Immature natural killer cell (primary cell): ENCODE measurements around the gene PAIP2B. TPM values are rescaled to one million over a fixed set of nuclear protein-coding genes. Genes with fewer than 3 reads are reported as not detected.

Source experiments
- DNase-seq, 3 donors: peaks; one replicate each; pipeline ENCODE4 v3.0.0; 2022; ENCODE audit warnings: mixed read lengths in 1 of 3
- H3K27ac Mint-ChIP-seq, 6 donors: one replicate each; pipeline ENCODE4 v1.8.0; 2020; ENCODE audit warnings: mixed read lengths in 6 of 6, mild to moderate bottlenecking in 5 of 6, inconsistent platforms in 4 of 6, moderate library complexity in 3 of 6
- H3K27me3 Mint-ChIP-seq, 3 donors: one replicate each; pipeline ENCODE4 v1.8.0; 2020 to 2021; ENCODE audit warnings: low read depth in 3 of 3, mild to moderate bottlenecking in 3 of 3, mixed read lengths in 3 of 3, moderate library complexity in 3 of 3, inconsistent platforms in 1 of 3
- H3K36me3 Mint-ChIP-seq, 3 donors: one replicate each; pipeline ENCODE4 v1.8.0; 2020; ENCODE audit warnings: mixed read lengths in 3 of 3, inconsistent platforms in 2 of 3, mild to moderate bottlenecking in 2 of 3
- H3K4me1 Mint-ChIP-seq, 2 donors: one replicate each; pipeline ENCODE4 v1.8.0; 2020; ENCODE audit warnings: inconsistent platforms in 2 of 2, mild to moderate bottlenecking in 2 of 2, mixed read lengths in 2 of 2, moderate library complexity in 1 of 2
- H3K4me3 Mint-ChIP-seq, 5 donors: one replicate each; pipeline ENCODE4 v1.8.0; 2020; ENCODE audit warnings: mild to moderate bottlenecking in 5 of 5, mixed read lengths in 5 of 5, inconsistent platforms in 3 of 5, moderate library complexity in 3 of 5
- H3K9me3 Mint-ChIP-seq, 6 donors: one replicate each; pipeline ENCODE4 v1.8.0; 2020; ENCODE audit warnings: mild to moderate bottlenecking in 6 of 6, mixed read lengths in 6 of 6, inconsistent platforms in 4 of 6, moderate library complexity in 3 of 6
- polyA plus RNA-seq, 3 donors: library from polyadenylated mRNA; unstranded; fragments of 300-500 nt; fragmentation: Illumina TruSeq; gene quantifications; one replicate each; pipeline ENCODE4 v1.2.3, GENCODE V29; 2021

PAIP2B gene
- polyA plus RNA-seq, 3 donors from 2014 or later: 1.3 to 2.5 (median 1.6) TPM

DNA sequence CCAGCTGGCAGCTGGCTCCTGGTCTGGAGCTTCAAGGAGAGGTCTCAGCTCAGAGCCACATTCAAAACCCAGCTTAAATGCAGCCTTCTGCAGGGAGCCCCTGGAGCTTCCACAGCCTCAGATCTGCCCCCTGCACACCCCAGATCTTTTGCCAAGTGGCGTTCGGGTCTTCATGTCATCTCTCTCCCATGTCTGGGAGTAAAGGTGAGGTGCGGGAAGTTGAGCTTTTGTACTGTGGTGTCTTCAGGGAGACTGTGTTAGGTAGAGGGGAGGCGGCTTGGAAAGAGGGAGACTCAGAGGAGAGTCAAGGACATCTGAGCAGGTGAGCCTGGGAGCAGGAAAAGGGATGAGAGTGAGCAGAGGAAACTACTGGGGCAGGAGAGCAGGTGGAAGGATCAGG, 71.1 kb downstream of the PAIP2B start:
- Mint-ChIP-seq H3K4me3 (no peak overlapping the region), H3K27me3 (peaks cover 0 to 1% (median 0%) of the 10 kb centered on the region in 3 donors), H3K36me3 (peaks cover 0 to 3% (median 3%) of the 10 kb centered on the region in 3 donors), H3K4me1 (peaks cover 4 to 6% of the 10 kb centered on the region in 2 donors), H3K27ac (no peak overlapping the region), H3K9me3 (no peaks in the 10 kb centered on the region)
- no peak for DNase-seq

DNA sequence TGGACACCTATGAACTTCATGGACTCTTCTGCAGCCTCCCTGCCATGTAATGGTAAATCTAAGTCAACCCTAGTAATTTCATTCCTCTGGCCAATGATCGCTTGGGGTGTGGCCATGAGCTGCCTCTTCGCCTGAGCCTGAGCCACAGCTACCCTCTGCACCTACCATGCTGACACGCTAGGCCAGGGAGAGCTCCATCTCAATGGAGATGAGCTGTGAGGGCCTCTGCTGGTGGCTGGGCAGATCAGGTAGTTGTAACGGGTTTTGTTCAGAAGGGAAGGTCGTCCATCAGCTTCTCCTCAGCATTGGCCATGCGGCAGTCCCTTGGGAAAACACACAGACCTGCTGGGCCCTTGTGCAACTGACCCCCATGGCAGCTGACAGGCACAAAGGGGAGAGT, 72.1 kb downstream of the PAIP2B start:
- H3K27me3 Mint-ChIP-seq: peaks cover 0 to 1% (median 0%) of the 10 kb centered on the region in 3 donors

DNA sequence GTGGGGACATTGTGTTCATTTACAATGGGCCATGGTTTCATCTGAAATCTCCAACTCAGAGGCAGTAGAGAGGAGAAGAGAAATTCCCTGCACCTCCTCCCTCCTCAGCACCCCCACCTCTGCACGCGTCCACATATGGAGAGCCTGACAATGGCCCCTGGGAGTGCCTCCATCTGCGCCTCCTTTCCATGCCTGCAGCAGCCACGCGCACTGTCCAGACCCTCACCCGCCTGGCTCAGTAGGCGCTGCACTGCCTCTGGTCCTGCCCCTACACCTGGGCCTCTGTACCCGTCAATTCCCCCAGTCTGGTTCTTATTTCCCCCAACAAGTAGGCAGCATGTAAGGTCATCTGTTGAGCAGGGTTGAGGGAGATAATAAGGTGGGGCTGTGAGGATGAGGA, 72.6 kb downstream of the PAIP2B start:
- peaks cover 9% of the 10 kb centered on the region in 3 donors for H3K36me3 Mint-ChIP-seq
- no peak overlapping the region for H3K27ac Mint-ChIP-seq
- peaks cover 5 to 6% of the 10 kb centered on the region in 2 donors for H3K4me1 Mint-ChIP-seq
- no peak for DNase-seq
- peaks cover 0 to 1% (median 0%) of the 10 kb centered on the region in 3 donors for H3K27me3 Mint-ChIP-seq
- no peaks in the 10 kb centered on the region for H3K9me3 Mint-ChIP-seq
- H3K4me3 Mint-ChIP-seq: no peak overlapping the region

More for the DNA sequence above, 72.1 kb downstream of the PAIP2B start:
- Mint-ChIP-seq H3K4me3 (no peak overlapping the region), H3K4me1 (peaks cover 5 to 6% of the 10 kb centered on the region in 2 donors), H3K27ac (no peak overlapping the region), H3K9me3 (no peaks in the 10 kb centered on the region), H3K36me3 (peaks cover 6 to 9% (median 6%) of the 10 kb centered on the region in 3 donors)
- DNase-seq: no peak

DNA sequence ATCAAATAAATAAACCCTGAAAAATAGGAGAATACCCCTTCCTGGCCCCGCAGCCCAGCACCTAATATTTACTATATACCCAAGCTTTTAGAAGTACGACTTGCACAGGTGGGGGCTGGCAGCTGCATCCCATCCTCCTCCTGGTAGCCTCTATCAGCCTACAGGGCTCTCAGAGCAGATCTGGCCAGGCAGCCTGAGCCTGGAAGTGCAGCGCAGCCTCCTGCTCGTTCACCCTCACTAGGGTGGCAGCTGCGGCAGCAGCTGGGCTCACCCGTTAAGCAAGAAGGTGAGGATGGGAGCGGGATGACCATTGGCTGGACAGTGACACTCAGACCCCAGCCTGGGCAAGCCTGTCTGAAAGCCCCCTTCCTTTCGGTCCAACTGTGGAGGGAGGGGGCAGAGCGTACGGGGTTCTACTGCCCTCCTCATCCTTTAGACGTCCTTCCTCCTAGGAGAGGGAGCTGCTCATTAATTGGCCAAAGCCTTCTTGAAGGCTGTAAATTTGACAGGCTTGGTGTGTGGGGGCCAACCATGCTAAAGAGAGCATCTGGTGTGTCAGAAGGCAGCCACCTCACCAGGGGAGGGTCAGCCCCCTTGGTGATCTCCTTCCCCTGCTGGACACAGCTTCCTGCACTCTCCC, 73.2 kb downstream of the PAIP2B start:
- H3K36me3 Mint-ChIP-seq: peaks cover 12 to 15% (median 13%) of the 10 kb centered on the region in 3 donors
- H3K9me3 Mint-ChIP-seq: no peaks in the 10 kb centered on the region
- peaks cover 0 to 1% (median 0%) of the 10 kb centered on the region in 3 donors for H3K27me3 Mint-ChIP-seq
- H3K27ac Mint-ChIP-seq: no peak overlapping the region
- no peak overlapping the region for H3K4me3 Mint-ChIP-seq
- H3K4me1 Mint-ChIP-seq: peaks cover 5 to 6% of the 10 kb centered on the region in 2 donors
- DNase-seq: no peak

DNA sequence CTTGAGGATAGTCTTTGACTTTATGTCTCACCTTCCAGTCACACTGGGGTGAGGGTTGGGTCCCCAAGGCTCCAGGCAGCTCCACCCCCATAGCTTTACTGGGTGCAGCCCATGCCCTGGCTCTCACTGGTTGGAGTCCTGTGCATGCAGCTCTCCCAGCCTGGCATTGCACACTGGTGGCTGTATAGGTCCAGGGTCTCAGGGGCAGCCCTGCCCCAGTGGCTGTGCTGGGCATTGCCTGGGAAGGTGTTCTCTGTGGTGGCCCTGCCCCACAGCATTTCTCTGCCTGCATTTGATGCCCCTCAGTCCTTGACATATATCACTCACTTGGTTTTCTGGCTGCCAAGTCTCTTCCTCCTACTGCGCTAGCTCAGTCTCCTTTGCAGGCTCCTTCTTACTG, 75.3 kb downstream of the PAIP2B start:
- Mint-ChIP-seq H3K27ac (no peak overlapping the region), H3K27me3 (no peaks in the 10 kb centered on the region), H3K9me3 (no peaks in the 10 kb centered on the region), H3K4me1 (peaks cover 0 to 1% of the 10 kb centered on the region in 2 donors), H3K4me3 (no peak overlapping the region), H3K36me3 (peaks cover 19 to 30% (median 27%) of the 10 kb centered on the region in 3 donors)
- no peak for DNase-seq

DNA sequence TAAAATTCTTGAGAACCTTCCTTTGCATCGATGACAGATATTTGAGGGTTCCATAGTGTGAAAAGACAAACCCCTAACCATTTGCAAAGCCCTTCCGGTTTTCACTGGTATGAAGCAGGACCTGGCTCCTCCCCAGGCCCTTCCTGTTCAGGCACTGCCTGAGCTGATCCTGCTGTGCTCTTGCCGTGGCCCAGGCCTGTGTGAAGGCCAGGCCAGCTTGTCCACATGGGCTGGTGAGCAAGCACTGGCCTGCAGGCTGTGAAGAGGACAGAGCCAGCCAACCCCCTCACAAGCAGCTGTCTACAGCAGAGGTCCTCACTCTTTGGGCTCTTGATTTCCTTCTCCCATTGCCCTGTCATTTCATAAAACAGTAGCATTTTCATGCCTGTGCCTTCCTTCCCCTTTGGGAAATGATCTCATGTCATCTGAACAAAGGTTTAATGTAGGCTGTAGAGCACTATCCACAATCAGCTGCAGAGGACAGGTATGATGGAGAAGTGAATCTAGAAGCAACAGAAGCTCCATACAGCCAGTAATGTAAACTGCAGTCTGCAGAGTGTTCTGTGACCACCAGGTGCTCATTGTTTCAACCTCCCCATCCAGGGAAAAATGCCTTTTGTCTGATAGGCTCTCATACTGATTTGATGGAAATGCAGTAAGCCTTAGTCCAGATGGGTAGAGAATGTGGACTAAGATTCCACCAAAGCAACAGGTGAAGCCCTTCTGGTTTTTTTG, 76.7 kb downstream of the PAIP2B start:
- H3K4me3 Mint-ChIP-seq: no peak overlapping the region
- peaks cover 0 to 1% of the 10 kb centered on the region in 2 donors for H3K4me1 Mint-ChIP-seq
- H3K27me3 Mint-ChIP-seq: no peaks in the 10 kb centered on the region
- H3K9me3 Mint-ChIP-seq: no peaks in the 10 kb centered on the region
- DNase-seq: no peak
- H3K36me3 Mint-ChIP-seq: peaks cover 28 to 38% (median 33%) of the 10 kb centered on the region in 3 donors
- peak overlapping the region in 4 of 6 donors; percentile 20 to 67 (median 48) for H3K27ac Mint-ChIP-seq

DNA sequence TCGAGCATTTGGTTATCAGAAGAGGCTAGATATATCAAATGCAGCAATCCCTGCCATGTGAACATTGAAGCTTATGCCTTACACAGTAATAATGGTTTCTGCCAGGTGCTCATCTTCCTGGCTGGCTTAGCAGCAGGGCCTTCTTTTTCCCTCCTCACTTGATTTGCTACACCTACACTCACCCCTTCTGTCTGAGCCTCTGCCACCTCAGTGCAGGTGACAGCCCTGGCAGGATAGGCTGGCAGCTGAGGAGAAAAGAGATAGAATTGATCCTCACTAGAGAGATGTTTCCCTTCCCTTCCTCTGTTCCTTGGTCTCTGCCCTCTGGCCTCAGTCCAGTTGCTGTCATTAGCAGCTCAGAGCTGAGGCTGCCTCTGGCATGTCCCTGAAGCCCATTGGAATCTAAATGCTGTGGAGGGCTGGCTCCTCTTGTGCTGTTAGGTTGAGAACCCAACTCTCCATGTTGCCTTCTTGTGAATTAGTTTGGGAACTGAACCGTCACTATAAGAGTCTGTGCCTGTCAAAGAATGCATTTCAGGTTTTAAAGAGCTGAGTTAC, 78.3 kb downstream of the PAIP2B start:
- Mint-ChIP-seq H3K27ac (peak overlapping the region in 2 of 6 donors; percentile 45 to 48), H3K27me3 (no peaks in the 10 kb centered on the region), H3K4me1 (peaks cover 0 to 1% of the 10 kb centered on the region in 2 donors), H3K4me3 (no peak overlapping the region), H3K36me3 (peaks cover 30 to 51% (median 40%) of the 10 kb centered on the region in 3 donors), H3K9me3 (no peaks in the 10 kb centered on the region)
- DNase-seq: no peak

DNA sequence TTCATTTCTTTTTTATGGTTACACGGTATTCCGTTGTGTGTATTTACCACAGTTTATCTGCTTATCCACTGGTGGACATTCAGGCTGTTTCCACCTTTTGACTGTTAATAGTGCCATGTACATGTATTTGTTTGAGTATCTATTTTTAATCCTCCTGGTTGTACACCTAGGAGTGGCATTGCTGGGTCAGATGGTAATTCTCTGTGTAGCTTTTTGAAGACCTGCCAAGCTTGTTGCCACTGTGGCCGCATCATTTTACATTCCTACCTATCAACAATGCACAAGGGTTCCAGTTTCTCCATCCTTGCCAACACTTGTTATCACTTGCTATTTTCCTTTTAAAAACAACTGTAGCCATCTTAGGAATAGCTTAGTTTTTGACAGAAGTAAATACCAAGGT, 83.1 kb downstream of the PAIP2B start:
- H3K27me3 Mint-ChIP-seq: no peaks in the 10 kb centered on the region
- no peak overlapping the region for H3K27ac Mint-ChIP-seq
- no peaks in the 10 kb centered on the region for H3K9me3 Mint-ChIP-seq
- no peaks in the 10 kb centered on the region for H3K4me1 Mint-ChIP-seq
- no peak for DNase-seq
- no peak overlapping the region for H3K4me3 Mint-ChIP-seq
- H3K36me3 Mint-ChIP-seq: peaks cover 32 to 68% (median 42%) of the 10 kb centered on the region in 3 donors

DNA sequence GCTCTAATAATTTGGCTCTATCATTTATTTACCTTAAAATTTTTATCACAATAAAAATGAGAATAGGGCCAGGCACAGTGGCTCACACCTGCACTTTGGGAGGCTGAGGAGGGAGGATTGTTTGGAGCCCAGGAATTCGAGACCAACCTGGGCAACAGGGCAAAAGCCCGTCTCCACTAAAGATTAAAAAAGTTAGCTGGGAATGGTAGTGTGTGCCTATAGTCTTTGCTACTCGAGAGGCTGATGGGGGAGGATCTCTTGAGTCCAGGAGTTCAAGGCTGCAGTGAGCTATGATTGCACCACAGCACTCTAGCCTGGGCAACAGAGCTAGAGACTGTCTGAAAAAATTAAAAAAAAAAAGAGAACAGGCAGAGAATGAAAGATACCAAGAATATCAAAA, 90.7 kb downstream of the PAIP2B start:
- DNase-seq: no peak
- no peaks in the 10 kb centered on the region for H3K4me1 Mint-ChIP-seq
- peaks cover 20 to 43% (median 23%) of the 10 kb centered on the region in 3 donors for H3K36me3 Mint-ChIP-seq
- no peaks in the 10 kb centered on the region for H3K27me3 Mint-ChIP-seq
- H3K4me3 Mint-ChIP-seq: no peak overlapping the region
- H3K27ac Mint-ChIP-seq: no peak overlapping the region
- no peaks in the 10 kb centered on the region for H3K9me3 Mint-ChIP-seq

DNA sequence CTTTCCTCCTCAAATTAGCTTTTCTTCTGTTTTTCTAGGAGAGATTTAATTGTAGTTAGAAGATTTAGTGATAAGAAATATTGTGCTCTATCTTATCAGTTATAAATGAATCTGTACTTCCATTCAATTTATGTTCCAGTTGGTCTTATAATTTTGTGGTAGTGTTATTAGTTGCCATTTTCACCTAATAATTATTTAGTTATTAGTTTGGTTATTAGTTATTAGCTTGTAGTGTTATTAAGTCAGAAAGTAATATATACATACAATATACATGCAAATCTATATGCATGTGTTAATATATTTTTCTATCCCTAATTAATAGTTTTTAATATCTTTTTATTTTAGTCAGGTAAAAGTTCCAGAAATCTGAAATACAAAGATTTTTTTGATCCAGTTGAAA, 93.3 kb downstream of the PAIP2B start:
- Mint-ChIP-seq H3K27ac (no peak overlapping the region), H3K9me3 (no peaks in the 10 kb centered on the region), H3K27me3 (peaks cover 0 to 7% (median 5%) of the 10 kb centered on the region in 3 donors), H3K36me3 (peaks cover 11 to 26% (median 14%) of the 10 kb centered on the region in 3 donors), H3K4me1 (peaks cover 12% of the 10 kb centered on the region in 2 donors), H3K4me3 (no peak overlapping the region)
- no peak for DNase-seq

Other genes with a start within 250 kb of the PAIP2B start
- gene ANKRD53, start 248.5 kb downstream of the PAIP2B start, polyA plus RNA-seq: under 1 TPM; 0.18 to 0.51 (median 0.30) TPM
- gene TEX261, start 232.2 kb downstream of the PAIP2B start, polyA plus RNA-seq: 10 to 100 TPM; 25.8 to 44.7 (median 41.9) TPM
- gene NAGK, start 158.5 kb downstream of the PAIP2B start, polyA plus RNA-seq: 10 to 100 TPM; 68.5 to 85.7 (median 79.4) TPM
- 10 to 100 TPM; 13.7 to 23.6 (median 16.3) TPM for gene MCEE, start 96.9 kb downstream of the PAIP2B start, polyA plus RNA-seq
- 10 to 100 TPM in 2 of 3 donors, 1 to 10 TPM in 1; 7.7 to 22.6 (median 13.4) TPM for gene MPHOSPH10, start 96.5 kb downstream of the PAIP2B start, polyA plus RNA-seq
- gene ZNF638, start 104.7 kb upstream of the PAIP2B start, polyA plus RNA-seq: 10 to 100 TPM in 2 of 3 donors, 1 to 10 TPM in 1; 9.4 to 37.7 (median 21.8) TPM
- 1 to 10 TPM; 3.4 to 5.0 (median 4.2) TPM for gene DYSF, start 226.5 kb upstream of the PAIP2B start, polyA plus RNA-seq